ENCODE data around the gene PTPN14. TPM values are rescaled to one million over a fixed set of nuclear protein-coding genes. Genes with fewer than 3 reads are reported as not detected.
"Not testable (repeated sequence)": the region's sequence is repeated elsewhere in the genome, so short reads cannot be mapped to it uniquely, and the experiment has no call there.

PTPN14 gene
- total RNA-seq, 2 donors from 2014 or later, result 36.9 to 51.5 TPM

DNA sequence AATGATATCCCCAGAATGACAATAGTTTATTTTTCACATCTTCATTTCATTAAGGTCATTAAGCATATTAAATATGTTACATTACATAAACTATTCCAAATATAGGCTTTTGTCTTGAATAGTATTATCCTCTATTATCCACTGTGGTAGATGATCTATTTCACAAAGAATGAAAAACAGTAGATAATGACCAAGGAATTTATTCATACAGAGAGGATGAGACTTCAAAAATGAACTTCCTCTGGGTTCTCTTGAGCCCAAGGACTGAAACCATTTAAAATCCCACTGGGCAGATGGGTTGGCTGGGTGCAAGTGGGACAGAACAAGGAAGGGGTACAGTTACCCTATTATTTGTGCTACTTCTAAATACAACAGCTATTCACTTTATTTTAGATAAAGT lies 33.0 kb downstream of the PTPN14 start:
- intact Hi-C loops (cut with DNase I), result no loop called here
- no peak for DNase-seq (ENCODE audit: low spot score)

DNA sequence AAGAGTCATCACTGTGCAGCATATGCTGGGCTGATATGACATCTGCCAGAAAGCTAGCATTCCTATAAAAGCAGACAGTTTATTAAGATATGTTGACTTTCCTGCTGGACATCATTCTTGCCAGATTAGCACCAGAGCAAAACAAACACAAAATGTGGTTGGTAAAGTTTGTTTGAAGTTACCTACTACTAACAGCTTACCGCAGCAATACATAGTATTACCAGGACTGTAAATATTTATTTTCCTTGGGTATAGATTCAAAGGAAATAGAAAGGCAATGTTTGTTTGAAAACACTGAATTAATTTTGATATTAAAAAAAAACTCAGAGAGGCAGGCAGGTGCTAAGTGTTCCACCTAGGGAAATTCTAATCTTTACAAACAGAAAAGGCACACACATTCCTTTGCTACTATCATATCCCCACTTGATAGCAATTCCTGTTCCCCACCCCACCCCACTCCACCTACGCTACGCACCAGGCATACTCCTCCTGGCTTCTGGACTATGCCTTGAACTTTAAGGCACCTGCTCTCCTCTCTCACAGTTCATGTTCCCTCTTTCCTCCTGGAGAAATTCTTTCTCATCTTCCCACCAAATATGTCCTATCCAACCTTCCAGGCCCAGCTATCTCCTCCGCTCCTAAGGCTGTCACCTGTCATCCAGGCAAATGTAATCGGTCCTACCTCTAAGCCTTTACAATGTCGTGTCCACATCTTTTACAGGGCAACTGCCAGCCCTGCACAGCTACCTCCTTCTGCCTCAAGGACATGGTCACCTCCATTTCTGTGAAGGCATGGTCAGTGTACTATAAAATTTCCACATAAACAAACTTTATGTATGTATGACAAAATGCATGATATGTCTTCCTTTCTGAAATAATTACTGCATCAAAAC lies 34.7 kb downstream of the PTPN14 start:
- intact Hi-C loops (cut with DNase I), result no loop called here
- no peak for DNase-seq (ENCODE audit: low spot score)

DNA sequence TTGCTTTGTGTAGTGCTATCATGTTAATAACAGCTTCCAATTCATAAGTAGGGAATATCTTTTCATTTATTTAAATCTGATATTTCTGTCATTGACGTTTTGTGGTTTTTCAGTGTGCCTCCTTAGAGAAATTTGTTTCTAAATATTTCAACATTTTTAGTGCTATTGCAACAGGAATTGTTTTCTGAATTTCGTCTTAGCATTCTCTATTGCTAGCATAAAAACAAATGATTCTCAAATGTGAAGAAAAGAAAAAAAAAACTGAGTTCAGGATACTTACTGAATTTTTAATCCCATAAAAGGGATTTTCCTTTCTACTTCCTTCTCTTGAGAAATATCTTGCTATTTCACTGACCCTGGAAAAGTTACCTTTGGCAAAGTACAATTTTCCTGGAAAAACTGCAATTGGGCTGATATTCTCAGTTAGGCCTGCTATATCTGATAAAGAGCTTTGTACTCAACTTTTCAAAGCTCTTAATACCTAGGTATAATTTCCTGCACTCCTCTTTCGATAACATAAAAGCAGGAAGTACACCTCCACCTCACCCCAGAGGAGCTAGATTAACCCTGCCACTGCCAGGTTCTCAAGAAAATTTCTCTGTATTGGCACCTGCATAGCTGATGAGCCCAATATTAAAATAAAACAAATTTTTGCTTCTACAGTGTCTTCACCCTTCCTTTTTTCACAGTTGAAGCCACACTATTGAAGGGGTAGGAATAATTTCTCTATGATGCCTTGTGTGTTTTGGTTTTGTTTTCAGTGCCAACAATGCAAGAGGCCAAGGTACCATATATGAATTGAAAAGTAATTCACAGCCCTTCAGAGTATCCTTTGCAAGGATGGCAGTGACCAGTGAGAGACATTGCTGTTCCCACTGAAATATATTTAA lies 35.6 kb downstream of the PTPN14 start:
- intact Hi-C loops (cut with DNase I), result no loop called here
- no peak for DNase-seq (ENCODE audit: low spot score)

DNA sequence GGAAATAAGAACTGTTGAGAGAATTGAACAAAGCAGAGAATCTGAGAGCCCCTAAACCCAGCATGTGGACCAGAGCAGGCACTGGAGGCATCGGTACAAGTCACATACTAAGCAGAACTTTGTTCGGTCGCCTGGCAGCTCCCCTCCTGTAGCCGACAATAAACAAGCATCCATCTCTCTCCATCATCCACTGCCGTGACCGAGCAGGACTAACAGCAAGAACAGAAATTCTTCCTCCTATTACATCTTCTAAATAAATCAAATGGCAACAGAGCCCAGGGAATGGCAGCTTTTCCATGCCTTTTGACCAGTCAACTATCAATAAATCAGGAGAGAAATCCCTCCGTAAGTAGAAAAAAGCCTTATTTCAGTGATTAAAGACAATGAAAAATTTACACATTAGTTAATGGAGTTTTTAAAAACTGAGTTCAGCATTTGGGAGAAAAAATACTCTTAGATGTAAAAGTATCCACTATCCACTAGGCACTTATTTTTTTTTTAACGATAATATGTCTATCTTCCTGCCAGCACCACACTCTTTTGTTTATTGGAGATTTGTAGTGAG lies 36.5 kb downstream of the PTPN14 start:
- DNase-seq (ENCODE audit: low spot score), result no peak
- intact Hi-C loops (cut with DNase I), result no loop called here

DNA sequence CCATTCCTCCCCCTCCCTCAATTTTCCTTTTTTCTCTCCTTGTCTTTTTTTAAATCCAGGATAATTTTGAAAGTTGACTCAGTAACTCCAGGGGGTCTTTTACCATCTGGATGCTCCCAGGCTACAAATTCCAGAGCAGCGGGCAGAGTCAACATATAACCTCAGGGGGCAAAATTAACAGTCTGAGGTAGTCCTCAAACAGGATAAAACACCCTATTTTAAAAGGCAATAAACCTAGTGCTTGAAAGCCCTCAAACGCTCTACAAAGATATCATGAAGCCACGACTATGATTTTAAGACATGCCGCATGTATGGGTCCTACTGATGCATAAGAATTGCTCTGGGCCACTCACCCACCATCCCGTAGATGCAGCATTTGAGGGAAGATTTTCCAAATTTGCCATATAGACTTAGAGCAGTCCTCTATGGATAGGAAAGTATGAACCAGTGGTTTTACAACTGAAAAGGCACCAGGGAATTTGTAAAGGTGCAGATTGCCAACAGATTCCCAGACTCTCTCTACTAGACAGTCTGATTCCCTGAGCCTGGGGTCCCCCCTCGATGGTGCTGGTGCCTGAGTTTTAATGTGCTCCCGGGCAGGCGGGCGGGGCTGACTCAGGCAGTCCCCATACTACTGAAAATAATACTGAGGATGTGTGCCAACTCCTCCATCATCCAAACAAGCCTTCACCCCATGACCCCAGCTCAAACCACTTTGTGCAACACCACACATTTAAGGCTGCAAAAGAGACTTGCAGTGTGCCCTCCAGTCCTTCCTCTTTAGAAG lies 37.2 kb downstream of the PTPN14 start:
- no peak for DNase-seq (ENCODE audit: low spot score)
- intact Hi-C loops (cut with DNase I), result no loop called here

DNA sequence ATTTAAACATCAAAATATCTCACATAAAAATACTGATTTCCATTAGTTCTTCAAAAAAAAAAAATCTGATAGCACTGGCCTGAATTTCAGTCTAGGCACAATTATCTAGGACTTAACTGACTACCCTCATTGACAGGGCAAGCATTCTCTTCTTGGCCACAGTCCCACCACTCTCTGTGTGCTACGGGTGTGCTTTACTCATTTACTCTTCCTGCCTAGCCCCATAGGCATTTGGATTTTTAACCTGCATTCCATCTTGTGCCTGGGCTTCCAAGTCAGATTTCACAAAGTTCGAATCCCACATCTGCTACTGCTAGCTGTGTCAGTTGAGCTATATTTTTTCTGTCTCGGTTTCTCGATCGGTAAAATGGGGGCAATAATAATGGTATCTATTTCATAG lies 38.0 kb downstream of the PTPN14 start:
- intact Hi-C loops (cut with DNase I), result no loop called here
- DNase-seq (ENCODE audit: low spot score), result no peak

DNA sequence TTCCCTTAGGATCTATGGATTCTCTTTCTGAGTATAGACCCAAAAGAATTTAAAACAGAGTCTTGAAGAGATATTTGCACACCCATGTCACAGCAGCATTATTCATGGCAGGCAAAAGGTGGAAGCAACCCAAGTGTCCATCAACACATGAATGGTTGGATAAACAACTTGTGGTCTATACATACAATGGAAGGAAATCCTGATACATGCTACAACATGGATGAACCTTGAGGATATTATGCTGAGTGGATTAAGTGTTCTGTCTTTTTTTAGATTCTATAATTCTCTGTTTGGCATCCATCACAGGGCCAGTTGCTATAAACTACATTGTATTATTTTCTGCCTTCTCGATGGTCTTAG lies 39.8 kb downstream of the PTPN14 start:
- intact Hi-C loops (cut with DNase I), result no loop called here
- DNase-seq (ENCODE audit: low spot score), result no peak

DNA sequence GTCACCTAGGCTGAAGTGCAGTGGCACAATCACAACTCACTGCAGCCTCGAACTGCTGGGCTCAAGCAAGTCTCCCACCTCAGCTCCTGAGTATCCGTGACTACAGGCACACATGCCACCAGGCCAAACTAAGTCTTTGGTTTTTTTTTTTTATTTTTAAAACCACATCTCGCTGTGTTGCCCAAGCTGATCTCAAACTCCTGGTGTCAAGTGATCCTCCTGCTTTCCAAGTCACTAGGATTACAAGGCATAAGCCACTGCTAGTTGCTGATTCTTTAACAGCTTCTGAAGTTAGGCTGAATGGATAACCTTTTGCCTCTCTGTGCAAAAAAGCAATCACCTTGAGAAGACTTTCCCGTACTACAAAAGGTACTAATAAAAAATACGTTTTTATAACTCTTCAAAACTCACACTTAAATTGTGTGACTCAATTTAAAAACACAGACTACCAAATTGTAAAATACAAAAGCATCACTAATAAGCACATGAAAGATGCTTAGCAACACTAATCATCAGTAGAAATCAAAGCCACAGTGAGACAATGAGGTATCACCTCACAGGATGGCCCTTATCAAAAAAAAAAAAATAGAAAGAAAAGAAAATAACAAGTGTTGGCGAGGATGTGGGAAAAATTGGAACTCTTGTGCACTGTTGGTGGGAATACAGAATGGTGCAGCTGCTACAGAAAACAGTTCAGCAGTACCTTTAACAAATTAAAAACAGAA lies 40.3 kb downstream of the PTPN14 start:
- DNase-seq (ENCODE audit: low spot score), result no peak
- intact Hi-C loops (cut with DNase I), result no loop called here

DNA sequence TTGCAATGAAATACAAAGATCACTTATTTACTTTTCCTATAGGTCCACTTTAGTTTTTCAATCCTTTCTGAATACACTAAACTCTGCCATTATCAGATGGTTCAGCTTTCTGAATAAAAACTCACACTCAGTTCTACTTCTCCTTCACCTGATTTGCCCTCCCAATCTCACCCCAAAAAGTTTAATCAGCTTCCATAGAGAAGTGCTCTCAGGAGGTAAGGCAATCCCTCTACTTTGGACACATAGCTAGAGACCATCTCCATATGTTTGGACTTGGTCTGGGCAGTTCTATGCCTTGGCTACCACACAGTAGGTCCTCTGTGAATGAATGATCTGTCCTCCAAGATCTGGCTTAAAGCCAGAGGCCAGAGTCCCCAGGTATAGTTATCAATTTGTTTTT lies 40.9 kb downstream of the PTPN14 start:
- no peak for DNase-seq (ENCODE audit: low spot score)
- intact Hi-C loops (cut with DNase I), result no loop called here

DNA sequence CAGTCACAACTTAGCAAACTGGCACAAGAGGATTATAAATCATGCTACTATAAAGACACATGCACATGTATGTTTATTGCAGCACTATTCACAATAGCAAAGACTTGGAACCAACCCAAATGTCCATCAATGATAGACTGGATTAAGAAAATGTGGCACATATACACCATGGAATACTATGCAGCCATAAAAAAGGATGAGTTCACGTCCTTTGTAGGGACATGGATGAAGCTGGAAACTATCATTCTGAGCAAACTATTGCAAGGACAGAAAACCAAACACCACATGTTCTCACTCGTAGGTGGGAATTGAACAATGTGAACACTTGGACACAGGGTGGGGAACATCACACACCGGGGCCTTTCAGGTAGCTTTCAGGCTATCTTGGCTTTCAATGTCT lies 41.8 kb downstream of the PTPN14 start:
- intact Hi-C loops (cut with DNase I); DNase-seq (ENCODE audit: low spot score): not testable (repeated sequence)

DNA sequence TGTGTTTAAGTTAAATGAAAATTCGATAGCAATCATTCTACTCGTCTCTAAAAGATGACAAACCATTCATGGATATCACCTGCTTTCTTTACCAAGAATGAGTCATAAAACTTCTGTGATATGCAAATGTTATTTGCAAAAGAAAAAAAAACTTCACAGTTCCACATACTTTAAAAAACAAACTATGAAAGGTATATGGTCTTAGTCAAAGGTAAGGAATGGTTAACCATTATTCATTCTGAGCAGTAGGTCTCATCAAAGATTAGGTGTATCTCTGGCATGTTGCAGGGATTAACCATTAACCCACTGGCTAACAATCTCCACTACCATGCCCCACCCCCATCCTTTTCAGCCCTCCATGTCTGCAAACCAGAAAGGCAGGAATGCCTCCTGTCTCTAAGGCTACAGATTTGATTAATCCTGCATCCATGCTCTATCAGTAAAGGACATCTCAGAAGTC lies 44.4 kb downstream of the PTPN14 start:
- intact Hi-C loops (cut with DNase I), result no loop called here
- no peak for DNase-seq (ENCODE audit: low spot score)

DNA sequence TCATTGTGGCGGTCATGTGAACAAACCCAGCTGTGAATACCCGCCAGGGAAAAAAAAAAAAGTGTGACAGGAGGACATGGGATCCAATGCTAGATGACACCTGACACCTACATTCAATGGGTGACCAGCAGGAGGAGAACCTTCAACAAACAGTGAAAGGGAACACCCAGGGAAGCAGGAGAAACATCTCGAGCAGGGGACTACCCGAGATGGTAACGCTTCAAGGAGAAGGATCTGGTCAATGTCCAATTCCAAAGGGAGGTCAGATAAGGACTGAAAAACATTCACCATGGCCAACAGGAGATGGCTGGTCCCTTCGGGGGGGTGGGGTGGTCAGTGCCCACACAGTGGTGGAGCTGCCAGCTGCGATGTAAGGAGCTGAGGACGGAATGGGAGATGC lies 46.3 kb downstream of the PTPN14 start:
- intact Hi-C loops (cut with DNase I), result no loop called here

DNA sequence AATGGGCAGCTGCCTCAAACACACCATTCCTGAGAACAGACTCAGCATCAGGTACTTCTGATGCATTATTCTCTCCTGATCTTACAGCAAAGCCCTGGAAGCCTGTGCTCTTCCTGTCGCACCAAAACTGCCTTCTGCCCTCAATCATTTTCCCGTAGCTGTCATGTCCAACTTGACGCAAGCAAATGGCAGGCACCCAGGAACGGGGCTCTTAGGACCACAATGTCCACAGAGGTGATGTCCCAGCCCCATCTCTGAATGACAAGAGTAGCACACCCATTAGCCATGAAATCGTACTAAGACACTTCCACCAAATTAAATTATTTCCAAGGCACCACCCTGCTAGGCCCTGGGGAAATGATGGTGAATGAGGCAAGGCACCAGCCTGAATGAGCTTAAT lies 47.1 kb downstream of the PTPN14 start:
- intact Hi-C loops (cut with DNase I), result no loop called here
- no peak for DNase-seq (ENCODE audit: low spot score)

More for the DNA sequence above, 46.3 kb downstream of the PTPN14 start:
- DNase-seq (ENCODE audit: low spot score), result no peak

DNA sequence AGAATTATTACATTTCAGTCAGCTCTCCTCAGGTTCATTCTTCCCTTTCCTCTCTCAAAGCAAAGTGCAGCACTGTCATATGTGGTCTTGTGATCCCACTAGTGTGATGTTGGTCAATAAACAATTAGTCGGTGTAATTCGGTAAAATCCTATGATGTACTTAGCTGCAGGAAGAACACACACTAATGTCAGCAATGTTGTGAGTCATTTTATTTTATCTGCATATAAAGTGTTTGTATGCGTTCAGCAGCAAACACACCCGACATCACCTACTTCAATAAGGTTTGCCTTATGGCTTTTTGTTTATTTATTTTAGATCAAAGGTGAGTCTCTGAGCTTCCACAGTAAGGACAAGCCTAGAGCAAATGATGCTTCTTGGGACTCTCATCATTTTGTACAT lies 47.8 kb downstream of the PTPN14 start:
- intact Hi-C loops (cut with DNase I), result no loop called here
- DNase-seq (ENCODE audit: low spot score), result no peak

DNA sequence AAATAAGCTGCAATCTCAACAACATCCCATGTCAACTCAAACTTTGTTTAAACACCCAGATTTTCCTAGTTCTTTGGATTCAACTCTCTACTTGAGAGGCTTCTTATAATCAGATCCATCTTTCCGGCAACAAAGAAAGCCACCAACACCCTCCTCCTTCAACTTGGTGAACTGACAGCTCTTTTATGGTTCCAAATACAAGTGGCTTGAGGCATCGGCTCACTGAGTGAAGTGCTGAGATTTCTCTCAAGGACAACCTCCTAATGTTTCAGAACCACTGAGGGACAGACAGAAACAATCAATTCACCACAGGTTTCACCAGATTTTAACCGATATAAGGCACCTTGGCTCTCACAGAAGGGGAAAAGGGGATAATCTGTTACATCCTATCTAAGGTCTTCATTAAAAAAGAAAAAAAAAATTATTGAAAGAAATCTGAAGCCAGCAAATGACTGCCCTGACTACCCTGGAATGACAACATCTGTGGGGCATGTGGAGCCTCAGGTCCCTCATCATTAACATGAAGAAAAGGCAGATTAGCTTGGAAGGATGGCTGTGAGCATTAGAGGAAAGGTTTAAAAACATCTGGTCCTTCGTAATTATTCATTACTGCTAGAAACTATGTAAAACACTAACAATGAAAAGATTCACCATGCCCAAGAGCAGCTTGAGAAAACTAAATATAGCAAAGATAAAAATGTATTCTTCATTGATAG lies 50.9 kb downstream of the PTPN14 start:
- intact Hi-C loops (cut with DNase I), result no loop called here
- no peak for DNase-seq (ENCODE audit: low spot score)

DNA sequence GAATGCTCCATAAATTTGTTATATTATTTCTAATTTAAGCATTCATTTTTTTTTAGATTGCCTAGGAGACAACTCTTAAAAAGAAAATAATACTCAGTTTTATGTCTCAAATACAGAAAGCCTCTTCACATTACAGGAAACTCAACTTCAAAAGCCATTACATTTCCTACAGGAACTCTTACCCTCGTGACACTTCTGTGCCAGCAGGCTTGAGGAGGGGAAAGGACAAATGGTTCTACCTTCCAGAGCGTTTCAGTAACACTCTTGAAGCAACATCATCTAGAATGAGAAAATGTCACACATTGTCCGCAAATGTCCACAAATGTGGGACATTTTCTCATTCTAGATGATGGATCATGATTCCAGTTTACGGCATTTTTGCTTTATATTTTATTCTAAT lies 51.7 kb downstream of the PTPN14 start:
- no peak for DNase-seq (ENCODE audit: low spot score)

DNA sequence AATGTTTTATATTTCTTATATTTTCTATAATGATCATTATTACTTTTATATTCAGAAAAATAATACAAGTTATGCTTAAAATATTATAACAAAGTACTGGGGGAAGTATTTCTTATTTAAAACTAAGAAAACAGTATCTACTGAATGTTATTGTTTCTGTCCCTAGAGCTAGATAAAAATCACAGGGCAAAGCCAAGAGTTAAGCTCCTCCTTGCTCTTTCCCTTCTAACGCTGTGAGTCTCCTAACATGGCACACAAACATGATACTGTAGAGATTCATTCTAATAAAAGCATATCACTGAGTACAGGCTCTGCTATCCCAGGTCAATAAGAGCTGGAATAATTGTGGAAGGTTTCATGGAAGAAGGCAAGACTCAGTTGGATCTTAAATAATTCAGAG lies 53.4 kb downstream of the PTPN14 start:
- intact Hi-C loops (cut with DNase I), result loop anchor here in 1 of 2 donors (10.0 kb wide), 1 partner anchor 123 kb away; no protein-coding TSS in a partner anchor
- DNase-seq (ENCODE audit: low spot score), result no peak

More for the DNA sequence above, 51.7 kb downstream of the PTPN14 start:
- intact Hi-C loops (cut with DNase I), result loop anchor here in 1 of 2 donors (10.0 kb wide), 1 partner anchor 125 kb away; no protein-coding TSS in a partner anchor

DNA sequence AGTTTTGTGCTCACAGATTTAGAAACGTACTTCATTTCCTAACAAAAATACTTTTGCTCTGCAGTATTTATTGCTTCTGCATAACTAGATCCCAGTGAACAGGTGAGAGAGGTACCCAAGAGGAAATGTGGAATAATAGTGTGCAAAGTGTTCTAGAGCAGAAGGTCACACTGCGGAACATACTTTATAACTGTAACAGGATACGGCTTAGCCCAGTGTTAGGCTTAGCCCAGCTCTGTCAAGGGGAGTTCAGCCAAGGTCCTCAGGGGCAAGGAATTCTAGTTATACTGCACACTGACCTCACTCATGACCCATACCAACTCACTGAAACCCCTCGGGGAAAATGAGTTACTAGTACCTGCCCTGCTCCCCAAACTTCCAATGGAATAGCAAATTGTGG lies 55.3 kb downstream of the PTPN14 start:
- intact Hi-C loops (cut with DNase I), result loop anchor here in 1 of 2 donors (10.0 kb wide), 1 partner anchor 121 kb away; no protein-coding TSS in a partner anchor
- no peak for DNase-seq (ENCODE audit: low spot score)

Measured in posterior vena cava (tissue), 2 donors.